Fibroblast of skin of abdomen (primary cell): ENCODE measurements around the gene DCTN4. TPM values are rescaled to one million over a fixed set of nuclear protein-coding genes. Genes with fewer than 3 reads are reported as not detected.
"Not testable (repeated sequence)": the region's sequence is repeated elsewhere in the genome, so short reads cannot be mapped to it uniquely, and the experiment has no call there.

Experiments used
- DNase-seq: peaks from one replicate; pipeline ENCODE4 v3.0.0-alpha.2; 2013
- polyA plus RNA-seq, 2 experiments: library from polyadenylated mRNA; unstranded; fragments of 120-200 nt; gene quantifications; one replicate each; pipeline ENCODE4 v1.2.1, GENCODE V29; 2013; ENCODE audit not compliant: insufficient read length in 2 of 2

DCTN4 gene
- 42.7 TPM for polyA plus RNA-seq (2013, experiment 1 of 2; ENCODE audit: insufficient read length)
- 37.4 TPM for polyA plus RNA-seq (2013, experiment 2 of 2; ENCODE audit: insufficient read length)

- peak; percentile 99 for DNase-seq
Observed at GRCh38 chr5:150758531-150759333, at the start of gene DCTN4. DCTN4 (minus strand) TSS chr5:150759017; CDS start chr5:150758993, 24 bp downstream.

GRCh38 chr5:150804388-150804787, 45.6 kb upstream of the DCTN4 start:
- DNase-seq = no peak

- peak; percentile 74 for DNase-seq
Observed at GRCh38 chr5:150801117-150801927, 42.5 kb upstream of the DCTN4 start.

GRCh38 chr5:150797384-150797783, 38.6 kb upstream of the DCTN4 start:
- no peak for DNase-seq

- no peak for DNase-seq
Observed at GRCh38 chr5:150794927-150795326, 36.1 kb upstream of the DCTN4 start.

- not testable (repeated sequence) for DNase-seq
Observed at GRCh38 chr5:150793423-150793888, 34.6 kb upstream of the DCTN4 start.

- no peak for DNase-seq
Observed at GRCh38 chr5:150791536-150791935, 32.7 kb upstream of the DCTN4 start.

- peak; percentile 99 for DNase-seq
Observed at GRCh38 chr5:150789943-150790611, 31.3 kb upstream of the DCTN4 start.

GRCh38 chr5:150789450-150789849, 30.6 kb upstream of the DCTN4 start:
- DNase-seq = no peak

- DNase-seq = peak; percentile 39
Observed at GRCh38 chr5:150788977-150789376, 30.2 kb upstream of the DCTN4 start.

- no peak for DNase-seq
Observed at GRCh38 chr5:150787656-150788055, 28.8 kb upstream of the DCTN4 start.

GRCh38 chr5:150786876-150787275, 28.1 kb upstream of the DCTN4 start:
- no peak for DNase-seq

- no peak for DNase-seq
Observed at GRCh38 chr5:150785950-150786349, 27.1 kb upstream of the DCTN4 start.

GRCh38 chr5:150783422-150783928, 24.7 kb upstream of the DCTN4 start:
- peak; percentile 92 for DNase-seq

GRCh38 chr5:150782850-150783249, 24.0 kb upstream of the DCTN4 start:
- DNase-seq = no peak

- DNase-seq = peak; percentile 98
Observed at GRCh38 chr5:150781706-150782614, 23.1 kb upstream of the DCTN4 start.

- DNase-seq = peak; percentile 90
Observed at GRCh38 chr5:150780816-150781221, 22.0 kb upstream of the DCTN4 start.

- peak; percentile 63 for DNase-seq
Observed at GRCh38 chr5:150780187-150780692, 21.4 kb upstream of the DCTN4 start.

- DNase-seq = peak; percentile 48
Observed at GRCh38 chr5:150779397-150780186, 20.8 kb upstream of the DCTN4 start.
